ENCODE measurements around the gene MORF4L2.

DNA sequence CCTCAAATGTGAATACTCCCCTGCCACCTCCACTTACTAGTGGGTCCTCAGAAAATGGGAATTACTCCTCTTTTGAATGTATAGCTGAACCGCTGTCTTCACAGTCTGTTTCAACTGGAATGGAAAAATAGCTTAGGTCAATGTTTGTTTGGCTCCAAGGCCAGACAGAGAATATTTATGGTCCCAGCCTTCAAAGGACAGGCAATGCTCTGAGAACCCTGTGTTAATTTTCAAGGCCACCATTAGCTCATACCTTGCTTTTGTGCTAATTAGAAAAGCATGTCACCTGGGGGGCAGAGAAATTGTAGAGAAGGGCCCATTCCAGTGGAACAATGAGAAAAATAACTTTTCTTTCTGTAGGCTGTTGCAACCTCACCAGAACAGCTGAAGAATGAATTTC lies 4.6 kb upstream of the MORF4L2 start:
- TF ChIP-seq, protein P1, sequence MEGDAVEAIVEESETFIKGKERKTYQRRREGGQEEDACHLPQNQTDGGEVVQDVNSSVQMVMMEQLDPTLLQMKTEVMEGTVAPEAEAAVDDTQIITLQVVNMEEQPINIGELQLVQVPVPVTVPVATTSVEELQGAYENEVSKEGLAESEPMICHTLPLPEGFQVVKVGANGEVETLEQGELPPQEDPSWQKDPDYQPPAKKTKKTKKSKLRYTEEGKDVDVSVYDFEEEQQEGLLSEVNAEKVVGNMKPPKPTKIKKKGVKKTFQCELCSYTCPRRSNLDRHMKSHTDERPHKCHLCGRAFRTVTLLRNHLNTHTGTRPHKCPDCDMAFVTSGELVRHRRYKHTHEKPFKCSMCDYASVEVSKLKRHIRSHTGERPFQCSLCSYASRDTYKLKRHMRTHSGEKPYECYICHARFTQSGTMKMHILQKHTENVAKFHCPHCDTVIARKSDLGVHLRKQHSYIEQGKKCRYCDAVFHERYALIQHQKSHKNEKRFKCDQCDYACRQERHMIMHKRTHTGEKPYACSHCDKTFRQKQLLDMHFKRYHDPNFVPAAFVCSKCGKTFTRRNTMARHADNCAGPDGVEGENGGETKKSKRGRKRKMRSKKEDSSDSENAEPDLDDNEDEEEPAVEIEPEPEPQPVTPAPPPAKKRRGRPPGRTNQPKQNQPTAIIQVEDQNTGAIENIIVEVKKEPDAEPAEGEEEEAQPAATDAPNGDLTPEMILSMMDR (IDR thresholded peaks at IDR 0.05), result no peak
- TF ChIP-seq ZFX (IDR thresholded peaks at IDR 0.05; ENCODE audit: borderline replicate concordance), result no peak
